GM12878 (cell line): ENCODE data around the gene GMCL2.

Experiments
- CTCF ChIP-seq, 3 experiments: IDR thresholded peaks in 2 of 3; conservative IDR thresholded peaks in 1 of 3; 2 replicates each; pipeline ENCODE4 v1.5.1; 2011; ENCODE audit warnings: low read depth in 3 of 3, low read length in 3 of 3, mild to moderate bottlenecking in 3 of 3, control low read depth in 2 of 3, moderate library complexity in 2 of 3, inconsistent platforms in 1 of 3, mixed read lengths in 1 of 3; ENCODE audit not compliant: control insufficient read depth in 2 of 3, insufficient read depth in 1 of 3; ENCODE audit errors: extremely low read depth in 1 of 3
- MXI1 ChIP-seq: fragments of 150-350 bp; IDR thresholded peaks from 2 replicates; pipeline ENCODE4 v1.6.1; 2011; ENCODE audit warnings: low read depth, mild to moderate bottlenecking, inconsistent platforms, low read length, improper control_type of control experiment
- SP1 ChIP-seq: IDR thresholded peaks from one replicate; pipeline ENCODE4 v1.6.1; 2011; ENCODE audit warnings: low read depth, low read length

- TF ChIP-seq CTCF (IDR thresholded peaks at IDR 0.05 in 2 of 3, conservative IDR thresholded peaks at IDR 0.05 in 1 of 3; ENCODE audit: control insufficient read depth in 2 of 3, extremely low read depth in 1 of 3, insufficient read depth in 1 of 3, low read depth in 3 of 3, low read length in 3 of 3): no peak
- TF ChIP-seq SP1: no peak
- no peak for TF ChIP-seq MXI1
Measured at GRCh38 chr5:178143901-178144300, 43.3 kb downstream of the GMCL2 start.
